ENCODE results near the gene TCERG1L.

- TF ChIP-seq CTCF (IDR thresholded peaks at IDR 0.05), result no peak
- no peak for TF ChIP-seq POLR2AphosphoS5 (IDR thresholded peaks at IDR 0.05; ENCODE audit: insufficient read depth in 1 of 2, low read depth in 1 of 2)
- TF ChIP-seq POLR2A (IDR thresholded peaks at IDR 0.05), result no peak
These were observed 936 bp upstream of the TCERG1L start for GRCh38 chr10:131312478-131312836.
